ENCODE results near the gene HOXA4. TPM values are rescaled to one million over a fixed set of nuclear protein-coding genes. Genes with fewer than 3 reads are reported as not detected.
A peak's percentile ranks its signal among the peaks of the same experiment; 100 is the strongest.

The HOXA4 gene
- total and polyA plus RNA-seq, 2 of the 8 experiments (the other 6 are each of a cell fraction or from before 2014, with no cell fraction given) = not detected

- no peak overlapping the region for H3K4me3 ChIP-seq (ENCODE audit: extremely low read depth in 1 of 4, insufficient read depth in 2 of 4, low read depth in 3 of 4, low read length in 4 of 4)
- H2BK15ac ChIP-seq (ENCODE audit: low read length) = no peak overlapping the region
- ChIA-PET CTCF (ENCODE audit: partially characterized antibody) (interaction anchor here (0.6 to 4.2 kb wide), 4 partner anchors 11 to 212 kb away, joined by 3 to 33 read pairs (median 5); partner anchors contain the start of gene HOXA5), POLR2A (ENCODE audit: partially characterized antibody) (no interaction called here)
- H3K9me3 ChIP-seq (ENCODE audit: insufficient read depth in 2 of 2, low read depth in 1 of 2, low read length in 1 of 2) = peaks cover 0 to 10% of the 10 kb centered on the region in 2 experiments; a peak in 1 of 4 replicates
- no peak overlapping the region for H2AFZ ChIP-seq (ENCODE audit: low read length)
- H3K4ac ChIP-seq (replicated peaks; ENCODE audit: insufficient read length, low read depth, low read length) = no peak overlapping the region
- H2BK12ac ChIP-seq (ENCODE audit: low read depth, low read length) = no peak overlapping the region
- TF ChIP-seq RNF2 (IDR thresholded peaks at IDR 0.05; ENCODE audit: borderline replicate concordance, low read depth, low read length, missing control alignments, poor library complexity, severe bottlenecking) (peak; percentile 44), JUND (IDR thresholded peaks at IDR 0.05; ENCODE audit: low read length) (no peak), PHF8 (conservative IDR thresholded peaks at IDR 0.05; ENCODE audit: low read depth, low read length) (no peak)
- no peak overlapping the region for H3K23ac ChIP-seq (ENCODE audit: insufficient read length)
- peaks cover 27 to 55% of the 10 kb centered on the region in 2 experiments for H4K20me1 ChIP-seq (replicated peaks in 1 of 2; ENCODE audit: control insufficient read depth in 1 of 2, insufficient read depth in 2 of 2, low read length in 2 of 2)
- WGBS, 2 experiments (ENCODE audit: extremely low coverage in 1 of 2, insufficient coverage in 1 of 2, insufficient read length in 1 of 2, insufficient replicate concordance in 2 of 2, low coverage in 1 of 2, low lambda C conversion rate in 2 of 2, missing lambda C conversion rate in 1 of 2) = 29% methylated on average over 10 of the region's 10 CpGs; no CpG with 5 or more reads in 1 of the 2 experiments
- H3K27ac ChIP-seq (ENCODE audit: low read depth, low read length) = no peak overlapping the region
- no peak overlapping the region for H4K5ac ChIP-seq (ENCODE audit: insufficient read length, low read depth, low read length)
- no peak overlapping the region for H3K14ac ChIP-seq (ENCODE audit: insufficient read length)
- no peak overlapping the region for H2BK120ac ChIP-seq (replicated peaks; ENCODE audit: low read depth, low read length)
- no peaks in the 10 kb centered on the region for H3K79me1 ChIP-seq (ENCODE audit: low read depth, low read length)
- peaks cover 0 to 2% (median under 1%) of the 10 kb centered on the region in 4 experiments; a peak in 3 of 7 replicates for H3K4me1 ChIP-seq (replicated peaks in 1 of 4; ENCODE audit: control insufficient read depth in 3 of 4, insufficient read depth in 4 of 4, low read length in 3 of 4)
- no peak overlapping the region for H4K8ac ChIP-seq (ENCODE audit: extremely low read depth, insufficient read depth, low read length)
- peaks cover 98 to 100% (median 100%) of the 10 kb centered on the region in 4 experiments for H3K27me3 ChIP-seq (replicated peaks in 1 of 4; ENCODE audit: control insufficient read depth in 3 of 4, extremely low read depth in 1 of 4, insufficient read depth in 3 of 4, low read length in 3 of 4)
- no peak overlapping the region for H3K9ac ChIP-seq (replicated peaks in 1 of 4; ENCODE audit: extremely low read depth in 1 of 4, low read depth in 3 of 4, low read length in 3 of 4)
- DNase-seq (ENCODE audit: low read depth in 1 of 2, low spot score in 2 of 2) = peak in 1 of 2 experiments; percentile 48
- no peak overlapping the region for H3K56ac ChIP-seq (replicated peaks; ENCODE audit: insufficient read length, low read depth, low read length)
- no peak overlapping the region for H2AK5ac ChIP-seq (ENCODE audit: low read depth, low read length)
- H3K79me2 ChIP-seq (ENCODE audit: control insufficient read depth in 1 of 2, insufficient read depth in 2 of 2, low read length in 2 of 2) = no peaks in the 10 kb centered on the region
- no peak overlapping the region for H2BK20ac ChIP-seq (ENCODE audit: low read length)
- FAIRE-seq = no peak
- peaks cover 2% of the 10 kb centered on the region; the same call in 1 of the 2 replicates for H3K23me2 ChIP-seq (ENCODE audit: low read depth, low read length)
- H3K36me3 ChIP-seq (ENCODE audit: control insufficient read depth in 2 of 4, insufficient read depth in 4 of 4, low read length in 3 of 4) = peaks cover 0 to 18% (median 0%) of the 10 kb centered on the region in 4 experiments; a peak in 1 of 8 replicates
- H3K4me2 ChIP-seq (ENCODE audit: insufficient read depth in 1 of 2, low read depth in 2 of 2, low read length in 2 of 2) = no peak overlapping the region
- no peak overlapping the region for H2BK5ac ChIP-seq (ENCODE audit: low read depth, low read length)
- H3K18ac ChIP-seq (ENCODE audit: extremely low read depth, low read length) = no peak overlapping the region
- no peak overlapping the region for H4K91ac ChIP-seq (replicated peaks; ENCODE audit: insufficient read length, low read length)
These were observed 23.8 kb upstream of the HOXA4 start for GRCh38 chr7:27154369-27154768.
